ENCODE measurements around the gene LENG9.

DNA sequence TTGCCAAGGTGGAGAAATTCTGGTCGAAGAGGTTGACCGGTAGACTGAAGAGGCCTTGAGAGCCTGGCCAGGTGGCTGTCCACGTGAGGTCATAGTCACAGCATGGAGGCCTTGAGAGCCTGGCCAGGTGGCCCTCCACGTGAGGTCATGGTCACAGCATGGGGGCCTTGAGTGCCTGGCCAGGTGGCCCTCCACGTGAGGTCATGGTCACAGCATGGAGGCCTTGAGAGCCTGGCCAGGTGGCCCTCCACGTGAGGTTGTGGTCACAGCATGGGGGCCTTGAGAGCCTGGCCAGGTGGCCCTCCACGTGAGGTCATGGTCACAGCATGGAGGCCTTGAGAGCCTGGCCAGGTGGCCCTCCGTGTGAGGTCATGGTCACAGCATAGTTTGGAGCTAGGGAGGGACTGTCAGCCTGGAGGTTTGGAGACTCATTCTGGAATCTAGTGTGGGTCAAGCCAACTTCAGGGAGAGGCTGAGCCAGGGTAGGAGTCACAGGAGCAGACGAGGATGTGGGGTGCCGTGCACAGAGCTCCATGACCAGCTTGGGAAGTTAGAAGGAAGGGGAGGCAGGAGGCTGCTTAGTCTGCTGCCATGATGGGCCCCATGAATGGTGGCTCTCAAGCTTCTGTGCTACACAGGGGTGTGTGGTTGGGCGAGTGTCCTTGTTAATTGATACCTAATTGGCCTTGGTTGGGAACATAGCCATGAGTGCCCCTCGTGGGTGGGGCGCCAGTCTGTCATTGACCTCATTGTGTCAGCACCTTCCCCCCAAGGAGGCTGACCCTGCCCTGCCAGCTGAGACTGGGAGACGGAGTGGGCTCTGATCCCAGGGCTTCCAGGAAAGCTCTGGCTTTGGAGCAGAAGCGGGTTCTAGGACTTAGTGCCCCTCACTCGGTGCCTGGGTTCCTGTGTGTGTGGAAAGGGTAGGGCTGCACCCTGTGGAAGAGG is 4.0 kb downstream of the LENG9 start:
- TF ChIP-seq, protein P1, sequence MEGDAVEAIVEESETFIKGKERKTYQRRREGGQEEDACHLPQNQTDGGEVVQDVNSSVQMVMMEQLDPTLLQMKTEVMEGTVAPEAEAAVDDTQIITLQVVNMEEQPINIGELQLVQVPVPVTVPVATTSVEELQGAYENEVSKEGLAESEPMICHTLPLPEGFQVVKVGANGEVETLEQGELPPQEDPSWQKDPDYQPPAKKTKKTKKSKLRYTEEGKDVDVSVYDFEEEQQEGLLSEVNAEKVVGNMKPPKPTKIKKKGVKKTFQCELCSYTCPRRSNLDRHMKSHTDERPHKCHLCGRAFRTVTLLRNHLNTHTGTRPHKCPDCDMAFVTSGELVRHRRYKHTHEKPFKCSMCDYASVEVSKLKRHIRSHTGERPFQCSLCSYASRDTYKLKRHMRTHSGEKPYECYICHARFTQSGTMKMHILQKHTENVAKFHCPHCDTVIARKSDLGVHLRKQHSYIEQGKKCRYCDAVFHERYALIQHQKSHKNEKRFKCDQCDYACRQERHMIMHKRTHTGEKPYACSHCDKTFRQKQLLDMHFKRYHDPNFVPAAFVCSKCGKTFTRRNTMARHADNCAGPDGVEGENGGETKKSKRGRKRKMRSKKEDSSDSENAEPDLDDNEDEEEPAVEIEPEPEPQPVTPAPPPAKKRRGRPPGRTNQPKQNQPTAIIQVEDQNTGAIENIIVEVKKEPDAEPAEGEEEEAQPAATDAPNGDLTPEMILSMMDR (conservative IDR thresholded peaks at IDR 0.05; ENCODE audit: low read depth, low read length) = no peak
- no peak for TF ChIP-seq EZH2 (IDR thresholded peaks at IDR 0.05; ENCODE audit: borderline replicate concordance, low read depth, low read length, poor library complexity, severe bottlenecking)
